Ovary (tissue), 3 donors: ENCODE results near the gene NEK11.

Source experiments
- POLR2A ChIP-seq: fragments of 450-650 bp; IDR thresholded peaks from one replicate; pipeline ENCODE4 v1.6.1; 2017; ENCODE audit warnings: antibody characterized with exemption, mild to moderate bottlenecking, moderate library complexity
- TF ChIP-seq, protein P1 (sequence below), 3 donors: fragments of 450-650 bp in 2 of 3; fragments of 200-600 bp in 1 of 3; IDR thresholded peaks; one replicate each; pipeline versions ENCODE4 v1.5.1 to v1.8.0; 2016 to 2022; ENCODE audit warnings: antibody characterized with exemption in 3 of 3, mild to moderate bottlenecking in 1 of 3
- donor health status: DM: no; HTN: no; CAD: no.

DNA sequence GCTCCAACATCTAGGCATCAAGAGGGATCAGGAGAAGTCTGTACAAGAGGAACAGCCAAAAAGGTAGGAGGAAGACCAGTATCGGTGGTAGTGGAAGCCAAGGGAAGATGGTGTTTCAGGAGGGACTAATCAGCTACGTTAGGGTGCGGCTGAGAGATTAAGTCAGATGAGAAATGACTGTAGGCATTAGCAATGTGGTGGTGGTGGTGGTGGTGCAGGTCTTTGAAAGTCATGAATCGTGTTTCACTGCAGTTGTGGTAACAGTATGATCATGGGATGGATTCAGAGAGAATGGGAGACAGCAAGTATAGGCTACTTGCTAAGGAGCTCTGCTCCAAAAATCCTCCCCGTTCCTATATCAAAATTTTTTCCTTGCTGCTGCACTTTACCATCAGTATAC, 35.6 kb upstream of the NEK11 start:
- TF ChIP-seq, protein P1, sequence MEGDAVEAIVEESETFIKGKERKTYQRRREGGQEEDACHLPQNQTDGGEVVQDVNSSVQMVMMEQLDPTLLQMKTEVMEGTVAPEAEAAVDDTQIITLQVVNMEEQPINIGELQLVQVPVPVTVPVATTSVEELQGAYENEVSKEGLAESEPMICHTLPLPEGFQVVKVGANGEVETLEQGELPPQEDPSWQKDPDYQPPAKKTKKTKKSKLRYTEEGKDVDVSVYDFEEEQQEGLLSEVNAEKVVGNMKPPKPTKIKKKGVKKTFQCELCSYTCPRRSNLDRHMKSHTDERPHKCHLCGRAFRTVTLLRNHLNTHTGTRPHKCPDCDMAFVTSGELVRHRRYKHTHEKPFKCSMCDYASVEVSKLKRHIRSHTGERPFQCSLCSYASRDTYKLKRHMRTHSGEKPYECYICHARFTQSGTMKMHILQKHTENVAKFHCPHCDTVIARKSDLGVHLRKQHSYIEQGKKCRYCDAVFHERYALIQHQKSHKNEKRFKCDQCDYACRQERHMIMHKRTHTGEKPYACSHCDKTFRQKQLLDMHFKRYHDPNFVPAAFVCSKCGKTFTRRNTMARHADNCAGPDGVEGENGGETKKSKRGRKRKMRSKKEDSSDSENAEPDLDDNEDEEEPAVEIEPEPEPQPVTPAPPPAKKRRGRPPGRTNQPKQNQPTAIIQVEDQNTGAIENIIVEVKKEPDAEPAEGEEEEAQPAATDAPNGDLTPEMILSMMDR (IDR thresholded peaks at IDR 0.05) = no peak
- TF ChIP-seq POLR2A = no peak
